GM20000 (cell line): ENCODE results near the gene SWAP70.

Experiments used
- DNase-seq: peaks from one replicate; pipeline ENCODE4 v3.0.0; 2012; ENCODE audit warnings: low spot score
- TF ChIP-seq, protein P1 (sequence below): IDR thresholded peaks from 2 replicates; pipeline ENCODE4 v1.5.1; 2012; ENCODE audit warnings: mild to moderate bottlenecking, control low read depth; ENCODE audit errors: extremely low read depth, missing control alignments

The SWAP70 gene

DNA sequence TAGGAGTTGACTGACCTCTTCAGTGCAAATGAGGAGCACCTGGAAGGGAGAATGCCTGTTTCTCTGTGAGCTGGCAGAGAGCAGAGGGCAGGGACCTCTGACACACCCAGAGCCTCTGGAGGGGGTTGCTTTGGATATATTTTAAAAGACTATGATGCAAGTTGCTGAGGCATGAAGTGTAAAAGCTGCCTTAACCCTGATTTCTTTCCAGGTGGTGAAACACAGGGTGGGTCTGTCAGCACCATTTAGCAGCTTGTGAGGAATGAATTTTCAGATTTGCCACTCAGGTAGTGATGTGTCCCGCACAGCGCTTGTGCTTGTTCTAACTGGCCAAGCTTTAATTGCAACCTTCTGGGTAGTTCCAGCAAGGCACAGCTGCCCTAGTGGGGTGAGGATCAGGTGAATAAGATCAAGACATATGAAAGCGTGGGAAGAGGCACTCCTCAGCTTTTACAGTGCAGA lies 90.2 kb downstream of the SWAP70 start:
- TF ChIP-seq, protein P1, sequence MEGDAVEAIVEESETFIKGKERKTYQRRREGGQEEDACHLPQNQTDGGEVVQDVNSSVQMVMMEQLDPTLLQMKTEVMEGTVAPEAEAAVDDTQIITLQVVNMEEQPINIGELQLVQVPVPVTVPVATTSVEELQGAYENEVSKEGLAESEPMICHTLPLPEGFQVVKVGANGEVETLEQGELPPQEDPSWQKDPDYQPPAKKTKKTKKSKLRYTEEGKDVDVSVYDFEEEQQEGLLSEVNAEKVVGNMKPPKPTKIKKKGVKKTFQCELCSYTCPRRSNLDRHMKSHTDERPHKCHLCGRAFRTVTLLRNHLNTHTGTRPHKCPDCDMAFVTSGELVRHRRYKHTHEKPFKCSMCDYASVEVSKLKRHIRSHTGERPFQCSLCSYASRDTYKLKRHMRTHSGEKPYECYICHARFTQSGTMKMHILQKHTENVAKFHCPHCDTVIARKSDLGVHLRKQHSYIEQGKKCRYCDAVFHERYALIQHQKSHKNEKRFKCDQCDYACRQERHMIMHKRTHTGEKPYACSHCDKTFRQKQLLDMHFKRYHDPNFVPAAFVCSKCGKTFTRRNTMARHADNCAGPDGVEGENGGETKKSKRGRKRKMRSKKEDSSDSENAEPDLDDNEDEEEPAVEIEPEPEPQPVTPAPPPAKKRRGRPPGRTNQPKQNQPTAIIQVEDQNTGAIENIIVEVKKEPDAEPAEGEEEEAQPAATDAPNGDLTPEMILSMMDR: no peak
- no peak for DNase-seq

DNA sequence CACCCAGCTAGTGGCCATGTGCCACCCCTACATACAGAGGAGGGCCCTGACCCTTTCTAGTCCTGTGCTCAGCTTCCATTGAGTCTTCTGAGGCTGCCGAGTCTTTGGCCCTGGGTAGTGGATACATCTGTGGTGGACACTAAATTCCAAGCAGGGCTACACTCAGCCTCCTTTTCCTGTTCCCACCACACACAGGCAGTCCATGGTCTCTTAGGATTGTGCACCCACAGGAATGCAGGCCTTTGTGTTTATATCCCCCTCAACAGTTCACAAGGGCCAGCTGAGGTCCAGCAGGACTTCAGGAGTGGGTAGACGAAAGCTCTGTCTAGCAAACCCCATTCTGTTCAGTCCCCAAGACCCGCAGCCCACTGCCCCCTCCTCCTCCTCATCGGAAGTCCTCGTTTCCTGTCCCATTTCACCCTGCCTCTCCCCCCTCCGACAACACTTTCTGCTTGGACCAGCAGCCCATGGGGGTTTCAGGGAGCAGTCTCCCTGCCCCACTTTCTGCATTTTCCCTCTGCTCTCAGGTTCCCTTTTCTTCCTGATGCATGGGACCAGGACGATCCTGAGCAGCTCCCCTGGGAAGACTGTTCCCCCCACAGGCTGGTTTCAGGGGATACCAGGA lies 91.8 kb downstream of the SWAP70 start:
- TF ChIP-seq, protein P1: no peak
- DNase-seq: no peak

DNA sequence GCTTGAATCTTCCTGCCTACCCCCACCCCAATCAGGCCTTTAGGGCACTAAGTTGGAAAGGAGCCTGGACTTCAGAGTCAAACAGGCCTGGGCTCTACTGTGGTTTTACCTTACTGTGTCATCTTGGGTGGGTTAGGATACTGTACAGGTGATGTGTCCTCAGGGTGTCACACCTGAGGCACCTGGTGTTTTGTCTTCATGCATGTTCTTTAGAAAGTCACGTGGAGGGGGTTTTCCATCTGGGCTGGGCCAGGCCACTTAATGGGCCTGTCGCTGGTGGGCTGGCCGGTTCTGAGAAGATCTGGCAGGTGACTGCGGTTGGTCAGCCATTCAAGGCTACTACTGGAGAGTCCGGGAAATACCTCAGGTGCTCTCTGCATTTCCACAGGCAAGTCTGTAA lies 92.6 kb downstream of the SWAP70 start:
- no peak for DNase-seq
- TF ChIP-seq, protein P1: no peak

GRCh38 chr11:9756878-9757277 lies 93.0 kb downstream of the SWAP70 start:
- TF ChIP-seq, protein P1: no peak
- DNase-seq: no peak

DNA sequence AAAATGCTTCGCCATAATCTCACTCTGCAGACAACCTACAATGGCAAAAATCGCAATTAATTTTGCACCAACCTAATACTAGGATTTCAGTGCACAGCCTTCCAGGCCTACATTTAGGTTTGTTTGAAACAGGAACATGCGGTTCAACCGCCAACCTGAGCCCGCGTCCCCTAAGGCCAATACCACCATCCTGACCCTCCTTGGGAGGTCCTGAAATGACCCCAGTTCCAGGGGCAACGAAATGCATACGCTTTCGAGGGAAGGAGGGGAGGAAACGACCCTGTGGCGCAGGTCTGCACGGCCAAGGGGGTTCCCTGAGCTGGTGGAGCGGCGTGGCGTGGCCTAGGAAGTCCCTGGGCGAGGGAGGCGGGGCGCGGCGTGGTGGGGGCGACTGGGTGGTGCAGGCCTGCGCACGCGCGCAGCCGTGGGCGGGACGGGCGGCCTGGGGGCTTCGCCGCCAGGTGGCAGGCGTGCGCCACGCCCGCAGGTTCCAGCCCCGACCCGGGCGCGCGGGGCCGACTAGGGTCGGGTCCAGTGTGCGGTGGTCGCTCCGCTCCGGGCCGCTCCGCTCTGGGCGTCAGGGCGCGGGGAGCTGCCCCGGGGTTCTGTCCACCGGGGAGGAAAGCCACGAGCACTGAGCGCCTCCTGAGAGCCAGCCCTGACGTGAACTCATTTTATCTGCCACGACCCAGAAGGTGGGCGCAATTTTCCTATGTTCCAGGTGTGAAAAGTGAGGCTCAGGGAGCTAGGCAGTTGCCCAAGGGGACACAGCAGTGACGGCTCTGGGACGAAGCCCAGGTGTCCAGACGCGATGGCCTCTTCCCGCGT lies 94.1 kb downstream of the SWAP70 start:
- DNase-seq: peak; percentile 98
- TF ChIP-seq, protein P1: peak; percentile 79

DNA sequence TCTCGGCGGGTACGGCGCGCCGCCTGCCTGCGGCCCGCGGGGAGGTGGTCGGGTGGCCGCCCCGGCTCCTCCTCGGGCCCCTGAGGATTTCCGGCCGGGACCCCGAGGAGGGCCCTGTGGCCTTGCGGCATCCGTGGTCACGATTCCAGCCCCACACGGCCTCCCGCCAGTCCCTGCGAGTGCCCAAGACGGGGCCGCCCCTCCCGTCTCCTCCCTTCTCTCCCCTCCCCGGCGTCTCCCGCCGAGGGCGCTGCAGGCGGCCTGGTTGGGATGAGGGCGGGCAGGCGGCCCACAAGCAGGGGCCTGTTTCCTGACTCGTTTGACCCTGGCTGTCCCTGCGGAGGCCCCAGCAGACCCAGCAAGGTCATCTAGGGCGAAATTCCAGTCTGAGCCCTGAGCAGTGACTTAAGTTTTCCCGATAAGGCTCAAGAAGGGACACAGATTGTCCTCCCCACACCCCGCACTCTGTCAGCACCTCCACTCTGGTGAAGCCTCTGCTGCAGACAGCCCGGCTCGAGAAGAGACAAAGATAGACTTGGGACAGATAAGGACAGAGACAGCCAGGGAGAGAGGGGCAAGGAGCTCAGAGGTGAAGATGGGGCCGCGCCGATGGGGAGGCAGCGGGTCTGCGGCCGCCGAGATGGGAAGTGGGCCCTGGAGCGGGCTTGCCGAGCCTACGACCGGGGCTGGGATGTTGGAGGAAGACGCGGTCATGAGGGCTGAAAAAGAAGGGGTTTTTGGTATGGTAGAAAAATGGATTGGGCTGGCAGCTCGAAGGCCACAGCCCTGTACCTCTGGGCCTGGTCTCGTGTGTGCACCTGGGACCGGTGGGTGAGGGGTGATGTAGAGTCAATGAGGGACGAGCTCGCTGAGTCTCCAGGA lies 95.0 kb downstream of the SWAP70 start:
- TF ChIP-seq, protein P1: peak; percentile 26
- DNase-seq: peak; percentile 78
